Measurements from ENCODE around the gene TMEM151B. TPM values are rescaled to one million over a fixed set of nuclear protein-coding genes. Genes with fewer than 3 reads are reported as not detected.

TMEM151B gene
- polyA plus RNA-seq, 1 of the 3 experiments (the other 2 are of a cell fraction), result 0.05 TPM

GRCh38 chr6:44222486-44223318 lies 47.5 kb upstream of the TMEM151B start:
- TF ChIP-seq CTCF (IDR thresholded peaks at IDR 0.05), result no peak; the same call in 1 of the 2 replicates
- no peak for TF ChIP-seq TAF1 (IDR thresholded peaks at IDR 0.05; ENCODE audit: borderline replicate concordance, low read depth, low read length)
- no peak for TF ChIP-seq MEF2A (IDR thresholded peaks at IDR 0.05; ENCODE audit: borderline replicate concordance, low read depth)
- TF ChIP-seq JUND (IDR thresholded peaks at IDR 0.05), result no peak
- no peak for TF ChIP-seq YY1 (IDR thresholded peaks at IDR 0.05; ENCODE audit: low read depth)
- TF ChIP-seq TEAD4 (IDR thresholded peaks at IDR 0.05; ENCODE audit: borderline replicate concordance, insufficient read depth), result no peak
- Histone ChIP-seq H3K9ac (no peak overlapping the region), H3K4me1 (ENCODE audit: control insufficient read depth in 1 of 2, insufficient read depth in 2 of 2, low read depth in 1 of 2, low read length in 1 of 2) (peaks cover 17 to 66% of the 10 kb centered on the region in 2 experiments), H3K27me3 (ENCODE audit: insufficient read depth) (no peaks in the 10 kb centered on the region), H2AFZ (ENCODE audit: low read depth) (peak overlapping the region; percentile 56; the same call in 1 of the 2 replicates), H3K9me2 (no peaks in the 10 kb centered on the region), H3K36me3 (replicated peaks in 1 of 2; ENCODE audit: control insufficient read depth in 1 of 2, insufficient read depth in 2 of 2, low read length in 1 of 2) (no peaks in the 10 kb centered on the region), H3K4me2 (peak overlapping the region; percentile 99), H3K4me3 (ENCODE audit: low read depth in 2 of 2, low read length in 1 of 2) (peak overlapping the region; percentile 53 to 65; a peak in 3 of 4 replicates), H3K9me3 (no peaks in the 10 kb centered on the region), H3F3A (replicated peaks; ENCODE audit: insufficient read depth) (peaks cover 7% of the 10 kb centered on the region), H3K27ac (ENCODE audit: low read depth in 2 of 2, low read length in 1 of 2) (peak overlapping the region in 1 of 2 experiments; percentile 98; a peak in 2 of 4 replicates), H4K20me1 (ENCODE audit: insufficient read depth) (peaks cover 5% of the 10 kb centered on the region; the same call in 1 of the 2 replicates), H3K79me2 (ENCODE audit: insufficient read depth) (peaks cover 7% of the 10 kb centered on the region; the same call in 1 of the 2 replicates)
- 51% methylated on average over 25 of the region's 26 CpGs for WGBS (ENCODE audit: low lambda C conversion rate)
- DNase-seq, result no peak
- CTCF ChIA-PET, result interaction anchor here (1.0 to 13.7 kb wide), 12 partner anchors 10 to 127 kb away, joined by 3 to 224 read pairs (median 4); partner anchors contain the start of gene HSP90AB1
- POLR2A ChIA-PET, result interaction anchor here (0.6 to 4.7 kb wide), 4 partner anchors 12 to 148 kb away, joined by 3 to 49 read pairs (median 12); partner anchors contain the start of genes HSP90AB1 and SLC35B2

GRCh38 chr6:44223319-44224028 lies 46.8 kb upstream of the TMEM151B start, which contains the start of gene SLC29A1:
TSS of gene SLC29A1 (plus strand) at chr6:44223595. CDS start at chr6:44227314, 3,719 bp downstream.
- peak; percentile 95 for DNase-seq
- H3K4me1 ChIP-seq (ENCODE audit: control insufficient read depth in 1 of 2, insufficient read depth in 2 of 2, low read depth in 1 of 2, low read length in 1 of 2), result peaks cover 14 to 73% of the 10 kb centered on the region in 2 experiments
- no peaks in the 10 kb centered on the region for H3K9me2 ChIP-seq
- no peaks in the 10 kb centered on the region for H3K9me3 ChIP-seq
- H3K4me3 ChIP-seq (ENCODE audit: low read depth in 2 of 2, low read length in 1 of 2), result peak within 1 kb of the TSS; percentile 53 to 65
- POLR2A ChIA-PET, result interaction anchor here (0.6 to 4.7 kb wide), 4 partner anchors 11 to 148 kb away, joined by 3 to 49 read pairs (median 6); partner anchors contain the start of genes HSP90AB1 and SLC35B2
- 1% methylated on average over 22 of the region's 73 CpGs for WGBS (ENCODE audit: low lambda C conversion rate)
- TF ChIP-seq MXI1 (IDR thresholded peaks at IDR 0.05; ENCODE audit: low read depth, low read length) (peak; percentile 90), NFIC (IDR thresholded peaks at IDR 0.05; ENCODE audit: borderline replicate concordance) (no peak), MAX (IDR thresholded peaks at IDR 0.05; ENCODE audit: low read depth) (peak; percentile 78), CHD2 (IDR thresholded peaks at IDR 0.05; ENCODE audit: low read length, partially characterized antibody) (peak; percentile 8)
- H2AFZ ChIP-seq (ENCODE audit: low read depth), result peak within 1 kb of the TSS; percentile 56
- H3K27ac ChIP-seq (ENCODE audit: low read depth in 2 of 2, low read length in 1 of 2), result peak within 1 kb of the TSS in 1 of 2 experiments; percentile 98; a peak in 2 of 4 replicates
- H3K36me3 ChIP-seq (replicated peaks in 1 of 2; ENCODE audit: control insufficient read depth in 1 of 2, insufficient read depth in 2 of 2, low read length in 1 of 2), result no peaks in the 10 kb centered on the region
- CTCF ChIA-PET, result interaction anchor here (0.9 to 13.7 kb wide), 11 partner anchors 11 to 115 kb away, joined by 3 to 224 read pairs (median 5); partner anchors contain the start of gene HSP90AB1
- peaks cover 5% of the 10 kb centered on the region; the same call in 1 of the 2 replicates for H4K20me1 ChIP-seq (ENCODE audit: insufficient read depth)
- H3K79me2 ChIP-seq (ENCODE audit: insufficient read depth), result peaks cover 7% of the 10 kb centered on the region; the same call in 1 of the 2 replicates
- H3K27me3 ChIP-seq (ENCODE audit: insufficient read depth), result no peaks in the 10 kb centered on the region
- H3K9ac ChIP-seq, result peak within 1 kb of the TSS; percentile 54; the same call in 1 of the 2 replicates
- H3K4me2 ChIP-seq, result peak within 1 kb of the TSS; percentile 99
- H3F3A ChIP-seq (replicated peaks; ENCODE audit: insufficient read depth), result peaks cover 3% of the 10 kb centered on the region
